ENCODE data around the gene EGFLAM. TPM values are rescaled to one million over a fixed set of nuclear protein-coding genes. Genes with fewer than 3 reads are reported as not detected.
A peak's percentile ranks its signal among the peaks of the same experiment; 100 is the strongest.

EGFLAM gene
- total RNA-seq, 1 donor from 2014 or later = 0.12 TPM

DNA sequence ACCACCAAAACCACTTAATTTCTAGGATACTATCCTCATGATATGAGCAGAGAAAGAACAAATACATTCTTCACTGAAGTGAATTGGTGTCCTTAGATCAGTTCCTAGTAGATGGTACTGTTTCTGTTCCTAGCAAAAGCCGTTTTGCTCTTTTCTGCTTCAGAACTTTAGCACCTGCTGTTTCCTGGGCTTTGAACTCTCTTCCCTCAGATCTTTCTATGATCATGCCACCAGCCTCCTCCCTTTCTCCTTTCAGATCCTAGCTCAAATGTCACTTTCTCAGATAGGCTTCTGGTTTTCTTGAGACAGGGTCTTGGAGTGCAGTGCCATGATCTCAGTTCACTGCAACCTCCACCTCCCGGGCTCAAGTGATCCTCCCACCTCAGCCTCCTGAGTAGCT is 118.0 kb downstream of the EGFLAM start:
- TF ChIP-seq, protein P1, sequence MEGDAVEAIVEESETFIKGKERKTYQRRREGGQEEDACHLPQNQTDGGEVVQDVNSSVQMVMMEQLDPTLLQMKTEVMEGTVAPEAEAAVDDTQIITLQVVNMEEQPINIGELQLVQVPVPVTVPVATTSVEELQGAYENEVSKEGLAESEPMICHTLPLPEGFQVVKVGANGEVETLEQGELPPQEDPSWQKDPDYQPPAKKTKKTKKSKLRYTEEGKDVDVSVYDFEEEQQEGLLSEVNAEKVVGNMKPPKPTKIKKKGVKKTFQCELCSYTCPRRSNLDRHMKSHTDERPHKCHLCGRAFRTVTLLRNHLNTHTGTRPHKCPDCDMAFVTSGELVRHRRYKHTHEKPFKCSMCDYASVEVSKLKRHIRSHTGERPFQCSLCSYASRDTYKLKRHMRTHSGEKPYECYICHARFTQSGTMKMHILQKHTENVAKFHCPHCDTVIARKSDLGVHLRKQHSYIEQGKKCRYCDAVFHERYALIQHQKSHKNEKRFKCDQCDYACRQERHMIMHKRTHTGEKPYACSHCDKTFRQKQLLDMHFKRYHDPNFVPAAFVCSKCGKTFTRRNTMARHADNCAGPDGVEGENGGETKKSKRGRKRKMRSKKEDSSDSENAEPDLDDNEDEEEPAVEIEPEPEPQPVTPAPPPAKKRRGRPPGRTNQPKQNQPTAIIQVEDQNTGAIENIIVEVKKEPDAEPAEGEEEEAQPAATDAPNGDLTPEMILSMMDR (IDR thresholded peaks at IDR 0.05) = no peak

DNA sequence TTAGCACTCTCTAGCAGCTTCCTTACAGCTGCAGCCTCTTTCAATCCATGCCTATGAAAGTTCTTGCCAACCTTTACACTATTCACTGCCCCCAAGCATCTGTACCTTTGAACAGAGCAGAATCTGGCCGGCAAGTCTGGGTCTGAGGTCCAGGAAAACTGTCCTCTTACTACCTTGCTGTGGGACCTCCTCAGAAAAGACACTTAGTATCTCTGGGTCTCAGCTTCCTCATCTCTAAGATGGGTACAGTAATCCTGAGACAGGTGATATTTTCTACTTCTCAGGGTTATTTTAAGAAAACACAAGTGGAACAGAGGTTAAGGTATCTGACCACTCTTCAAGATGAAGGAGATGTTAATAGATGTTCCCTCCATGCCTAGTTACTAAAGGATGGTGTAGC is 120.2 kb downstream of the EGFLAM start:
- no peaks in the 10 kb centered on the region for H3K36me3 Mint-ChIP-seq (ENCODE audit: low read depth)
- H3K4me1 Mint-ChIP-seq (ENCODE audit: low read depth) = peaks cover 28% of the 10 kb centered on the region
- H3K4me3 Mint-ChIP-seq (ENCODE audit: unreplicated experiment) = no peak overlapping the region
- peaks cover 1% of the 10 kb centered on the region for H3K27me3 Mint-ChIP-seq (ENCODE audit: low read depth)
- no peak for DNase-seq (ENCODE audit: low spot score)
- TF ChIP-seq, protein P1 (IDR thresholded peaks at IDR 0.05) = no peak
- no peaks in the 10 kb centered on the region for H3K9me3 Mint-ChIP-seq (ENCODE audit: low read depth)
- H3K27ac Mint-ChIP-seq (ENCODE audit: unreplicated experiment) = no peak overlapping the region

More for the DNA sequence above, 118.0 kb downstream of the EGFLAM start:
- peaks cover 34% of the 10 kb centered on the region for H3K4me1 Mint-ChIP-seq (ENCODE audit: low read depth)
- no peaks in the 10 kb centered on the region for H3K9me3 Mint-ChIP-seq (ENCODE audit: low read depth)
- H3K27ac Mint-ChIP-seq (ENCODE audit: unreplicated experiment) = peak overlapping the region; percentile 15
- no peak for DNase-seq (ENCODE audit: low spot score)
- H3K4me3 Mint-ChIP-seq (ENCODE audit: unreplicated experiment) = no peak overlapping the region
- H3K36me3 Mint-ChIP-seq (ENCODE audit: low read depth) = no peaks in the 10 kb centered on the region
- peaks cover 1% of the 10 kb centered on the region for H3K27me3 Mint-ChIP-seq (ENCODE audit: low read depth)

GRCh38 chr5:38379350-38379937 is 121.1 kb downstream of the EGFLAM start:
- DNase-seq (ENCODE audit: low spot score) = no peak
- Mint-ChIP-seq H3K27ac (ENCODE audit: unreplicated experiment) (peak overlapping the region; percentile 52), H3K27me3 (ENCODE audit: low read depth) (peaks cover 1% of the 10 kb centered on the region), H3K36me3 (ENCODE audit: low read depth) (no peaks in the 10 kb centered on the region), H3K4me1 (ENCODE audit: low read depth) (peaks cover 21% of the 10 kb centered on the region), H3K9me3 (ENCODE audit: low read depth) (no peaks in the 10 kb centered on the region), H3K4me3 (ENCODE audit: unreplicated experiment) (no peak overlapping the region)
- TF ChIP-seq, protein P1 (IDR thresholded peaks at IDR 0.05) = no peak

DNA sequence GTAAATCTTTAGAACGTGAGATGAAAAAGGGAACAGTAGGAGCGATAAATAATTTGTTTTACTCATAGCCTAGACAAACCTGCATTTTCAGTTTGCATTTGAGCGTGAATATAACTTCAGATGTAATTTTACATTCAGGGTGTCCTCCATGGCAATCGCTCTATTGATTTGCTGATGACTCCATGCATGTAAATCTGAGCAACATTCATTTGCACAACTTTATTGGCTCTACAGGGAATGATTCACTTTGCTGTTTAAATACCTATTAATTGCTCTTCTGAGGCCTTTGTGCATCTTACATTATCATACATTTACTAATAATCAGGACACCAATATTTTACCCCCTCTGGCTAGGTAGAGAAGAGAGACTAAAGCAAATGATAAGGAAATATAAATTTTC is 122.2 kb downstream of the EGFLAM start:
- H3K4me1 Mint-ChIP-seq (ENCODE audit: low read depth) = peaks cover 21% of the 10 kb centered on the region
- H3K36me3 Mint-ChIP-seq (ENCODE audit: low read depth) = no peaks in the 10 kb centered on the region

GRCh38 chr5:38381361-38381760 is 123.0 kb downstream of the EGFLAM start:
- no peaks in the 10 kb centered on the region for H3K9me3 Mint-ChIP-seq (ENCODE audit: low read depth)
- peaks cover 1% of the 10 kb centered on the region for H3K27me3 Mint-ChIP-seq (ENCODE audit: low read depth)
- DNase-seq (ENCODE audit: low spot score) = no peak
- TF ChIP-seq, protein P1 (IDR thresholded peaks at IDR 0.05) = no peak
- H3K27ac Mint-ChIP-seq (ENCODE audit: unreplicated experiment) = no peak overlapping the region
- no peak overlapping the region for H3K4me3 Mint-ChIP-seq (ENCODE audit: unreplicated experiment)
- no peaks in the 10 kb centered on the region for H3K36me3 Mint-ChIP-seq (ENCODE audit: low read depth)
- peaks cover 21% of the 10 kb centered on the region for H3K4me1 Mint-ChIP-seq (ENCODE audit: low read depth)

More for the DNA sequence above, 122.2 kb downstream of the EGFLAM start:
- TF ChIP-seq, protein P1 (IDR thresholded peaks at IDR 0.05) = no peak
- Mint-ChIP-seq H3K27ac (ENCODE audit: unreplicated experiment) (no peak overlapping the region), H3K27me3 (ENCODE audit: low read depth) (peaks cover 1% of the 10 kb centered on the region), H3K9me3 (ENCODE audit: low read depth) (no peaks in the 10 kb centered on the region), H3K4me3 (ENCODE audit: unreplicated experiment) (no peak overlapping the region)
- DNase-seq (ENCODE audit: low spot score) = no peak
